Islet precursor cell (in vitro differentiated cells): Measurements from ENCODE around the gene IL4.

Experiments used
- DNase-seq: peaks from one replicate; pipeline ENCODE4 v3.0.0-alpha.2; 2018

The IL4 gene

GRCh38 chr5:132658381-132659302, 15.1 kb upstream of the IL4 start:
- no peak for DNase-seq

GRCh38 chr5:132659598-132660493, 13.9 kb upstream of the IL4 start:
- no peak for DNase-seq

GRCh38 chr5:132661231-132662003, 12.4 kb upstream of the IL4 start:
- no peak for DNase-seq

- no peak for DNase-seq
Measured at GRCh38 chr5:132662004-132662401, 11.8 kb upstream of the IL4 start.

GRCh38 chr5:132662925-132663770, 10.6 kb upstream of the IL4 start:
- DNase-seq = no peak

GRCh38 chr5:132663771-132664695, 9.8 kb upstream of the IL4 start:
- no peak for DNase-seq

- no peak for DNase-seq
Measured at GRCh38 chr5:132664696-132665209, 9.0 kb upstream of the IL4 start.

GRCh38 chr5:132665574-132666080, 8.2 kb upstream of the IL4 start:
- DNase-seq = no peak

- no peak for DNase-seq
Measured at GRCh38 chr5:132666310-132667123, 7.3 kb upstream of the IL4 start.

GRCh38 chr5:132667309-132667708, 6.5 kb upstream of the IL4 start:
- DNase-seq = no peak

- peak; percentile 73 for DNase-seq
Measured at GRCh38 chr5:132667761-132668705, 5.8 kb upstream of the IL4 start.

- no peak for DNase-seq
Measured at GRCh38 chr5:132668706-132669454, 4.9 kb upstream of the IL4 start.

- DNase-seq = no peak
Measured at GRCh38 chr5:132669455-132669820, 4.4 kb upstream of the IL4 start.

GRCh38 chr5:132669966-132670882, 3.6 kb upstream of the IL4 start:
- no peak for DNase-seq

GRCh38 chr5:132671000-132671399, 2.8 kb upstream of the IL4 start:
- no peak for DNase-seq

GRCh38 chr5:132673488-132673887, 301 bp upstream of the IL4 start:
- DNase-seq = no peak
